HG02840 (cell line): ENCODE measurements around the gene SLF2.
"Not testable (repeated sequence)": the region's sequence is repeated elsewhere in the genome, so short reads cannot be mapped to it uniquely, and the experiment has no call there.

ENCODE experiments used
- ATAC-seq: cut with Tn5 transposase; IDR thresholded peaks from one replicate; pipeline ENCODE4 v1.9.1; 2021; ENCODE audit warnings: mild to moderate bottlenecking, moderate library complexity, moderate number of reproducible peaks; ENCODE audit not compliant: unreplicated experiment, low FRiP score

The SLF2 gene

DNA sequence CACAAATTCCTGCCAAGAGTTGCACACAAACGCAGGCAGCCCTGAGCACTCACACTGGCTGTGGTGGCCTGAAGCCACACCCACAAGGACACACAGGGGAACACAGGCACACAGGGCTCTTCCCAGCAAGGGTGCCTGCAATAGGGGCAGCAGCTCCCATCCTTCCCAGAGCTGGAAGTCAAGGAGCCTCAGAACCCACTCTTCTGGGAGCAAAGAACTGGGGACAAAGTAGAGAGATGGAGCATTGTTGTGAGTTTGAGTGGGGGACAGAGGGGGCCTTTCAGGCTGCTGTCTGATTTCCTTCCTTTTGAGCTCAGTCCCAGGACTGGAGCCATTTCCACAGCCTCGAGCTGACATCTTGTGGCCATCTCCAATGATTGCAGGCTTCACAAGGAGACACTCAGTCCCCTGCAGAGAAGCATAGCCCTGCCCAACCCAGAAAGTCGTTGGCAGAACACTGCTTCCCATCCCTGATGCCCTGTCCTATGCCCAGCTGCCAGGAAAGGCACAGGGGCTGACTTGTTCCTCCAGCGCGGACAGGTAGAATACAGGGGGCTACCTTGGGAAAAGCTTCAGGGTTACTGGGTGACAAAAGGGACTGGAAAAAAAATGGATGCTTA lies 34.4 kb upstream of the SLF2 start:
- ATAC-seq: no peak

DNA sequence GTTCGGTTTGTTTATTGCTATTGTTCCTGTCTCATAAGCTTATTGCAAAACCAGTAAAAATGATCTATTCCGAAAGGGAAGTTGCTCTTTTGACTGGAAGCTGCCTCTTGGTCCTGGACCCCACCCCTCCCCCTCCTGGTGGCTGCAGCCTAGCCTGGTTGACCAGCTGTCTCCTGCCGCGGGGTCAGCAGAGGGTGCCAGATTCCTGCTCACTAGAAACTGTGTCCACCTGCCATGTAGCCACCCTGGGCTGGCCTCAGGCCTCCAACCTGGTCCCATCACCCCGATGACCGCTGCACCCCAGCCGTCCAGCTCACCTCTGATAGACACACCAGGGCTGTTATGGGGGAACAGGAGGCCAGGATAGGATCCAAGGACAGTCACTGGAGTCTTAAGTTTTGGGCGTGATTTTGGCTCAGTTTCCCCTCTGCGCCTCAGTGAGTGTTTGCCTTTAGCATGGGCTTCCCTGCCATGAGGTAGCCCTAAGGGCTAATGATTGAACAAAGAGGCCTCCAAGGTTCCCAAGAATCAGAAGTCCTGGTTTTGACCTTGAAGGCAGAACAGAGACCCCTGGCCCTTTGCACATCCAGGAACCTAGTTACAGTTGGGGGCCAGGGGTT lies 32.9 kb upstream of the SLF2 start:
- no peak for ATAC-seq

DNA sequence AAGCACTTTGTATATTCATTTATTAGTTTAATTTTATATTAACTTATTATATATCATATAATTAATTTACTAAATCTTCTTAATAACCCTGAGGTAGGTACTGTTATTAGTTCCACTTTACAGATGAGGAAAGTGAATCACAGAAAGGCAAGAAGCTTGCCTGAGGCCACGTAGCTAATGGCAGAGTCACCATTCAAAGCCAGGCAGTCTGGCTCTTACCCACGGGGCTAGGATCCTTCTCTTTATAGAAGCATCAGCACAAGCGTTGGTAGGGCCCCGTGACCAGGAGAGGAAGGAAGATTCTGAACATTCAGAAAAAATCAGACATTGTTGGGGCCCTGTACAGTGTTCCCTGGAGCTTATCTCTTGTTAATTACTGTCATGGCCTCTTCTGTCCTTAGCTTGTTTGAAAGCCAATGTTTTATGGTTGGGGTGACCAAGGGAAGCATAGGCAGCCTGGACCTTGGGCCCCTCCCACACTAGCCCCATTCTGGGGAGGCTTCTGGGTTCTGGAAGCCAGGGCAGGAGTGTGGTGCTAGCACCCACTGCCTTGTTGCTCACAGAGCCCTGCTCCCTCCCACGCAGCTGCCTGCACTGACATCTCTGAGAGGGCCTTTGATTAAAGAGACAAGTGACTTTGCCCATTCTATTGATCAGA lies 31.1 kb upstream of the SLF2 start:
- ATAC-seq: no peak

- no peak for ATAC-seq
Measured at GRCh38 chr10:100882252-100882651, 30.5 kb upstream of the SLF2 start.

- ATAC-seq: no peak
Measured at GRCh38 chr10:100882671-100883311, 30.0 kb upstream of the SLF2 start.

DNA sequence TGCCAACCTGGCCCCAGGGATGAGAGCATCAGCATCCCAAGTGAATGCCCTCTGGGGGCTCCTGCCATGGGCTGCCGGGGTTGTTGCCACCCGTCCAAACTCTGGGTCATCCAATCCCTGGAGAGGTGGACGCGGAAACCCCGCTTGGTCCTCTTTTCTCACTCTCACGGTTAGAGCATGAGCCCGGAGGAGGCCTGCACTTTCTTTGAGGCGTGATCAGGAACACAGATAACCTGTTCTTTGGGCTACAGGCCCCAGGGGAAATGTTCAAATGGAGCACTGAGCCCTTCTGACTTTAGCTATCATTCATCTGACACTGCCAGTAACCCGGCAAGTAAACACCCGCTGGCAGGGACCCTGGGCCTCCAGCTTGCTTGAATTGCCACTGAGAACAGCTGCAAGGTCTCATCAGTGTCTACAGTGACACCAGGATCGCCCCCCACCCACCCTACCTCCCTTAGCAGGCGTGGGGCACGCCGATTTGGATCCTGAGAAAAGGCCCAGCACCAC lies 29.4 kb upstream of the SLF2 start:
- no peak for ATAC-seq

DNA sequence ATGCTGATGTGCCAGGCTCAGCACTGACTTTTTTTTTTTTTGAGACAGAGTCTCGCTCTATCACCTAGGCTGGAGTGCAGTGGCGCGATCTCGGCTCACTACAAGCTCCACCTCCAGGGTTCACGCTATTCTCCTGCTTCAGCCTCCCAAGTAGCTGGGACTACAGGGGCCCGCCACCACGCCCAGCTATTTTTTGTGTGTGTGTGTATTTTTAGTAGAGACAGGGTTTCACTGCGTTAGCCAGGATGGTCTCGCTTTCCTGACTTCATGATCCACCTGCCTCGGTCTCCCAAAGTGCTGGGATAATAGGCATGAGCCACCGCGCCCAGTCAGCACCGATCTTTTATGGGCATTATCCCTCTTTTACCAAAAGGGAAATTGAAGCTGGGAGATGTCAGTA lies 27.2 kb upstream of the SLF2 start:
- ATAC-seq: not testable (repeated sequence)

GRCh38 chr10:100886091-100886490 lies 26.7 kb upstream of the SLF2 start:
- no peak for ATAC-seq

DNA sequence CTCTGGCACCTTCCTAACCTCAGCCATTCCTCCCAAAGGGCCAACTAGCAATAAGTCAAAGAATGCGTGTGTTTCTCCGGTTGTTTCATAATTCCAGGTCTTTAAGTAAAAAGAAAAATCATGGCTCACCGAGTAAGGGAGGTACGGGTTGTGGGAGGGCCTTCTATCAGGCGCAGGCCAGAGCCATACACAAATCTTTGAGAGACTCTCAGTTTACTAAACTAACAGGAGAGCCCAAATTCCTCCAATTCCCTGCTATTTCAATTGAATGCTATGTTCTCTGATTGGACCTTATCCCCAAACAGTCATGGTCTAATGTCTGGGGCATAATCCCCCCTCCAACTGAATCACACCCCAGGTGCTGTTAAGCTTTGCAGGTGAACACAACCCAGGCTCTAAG lies 26.2 kb upstream of the SLF2 start:
- ATAC-seq: no peak

DNA sequence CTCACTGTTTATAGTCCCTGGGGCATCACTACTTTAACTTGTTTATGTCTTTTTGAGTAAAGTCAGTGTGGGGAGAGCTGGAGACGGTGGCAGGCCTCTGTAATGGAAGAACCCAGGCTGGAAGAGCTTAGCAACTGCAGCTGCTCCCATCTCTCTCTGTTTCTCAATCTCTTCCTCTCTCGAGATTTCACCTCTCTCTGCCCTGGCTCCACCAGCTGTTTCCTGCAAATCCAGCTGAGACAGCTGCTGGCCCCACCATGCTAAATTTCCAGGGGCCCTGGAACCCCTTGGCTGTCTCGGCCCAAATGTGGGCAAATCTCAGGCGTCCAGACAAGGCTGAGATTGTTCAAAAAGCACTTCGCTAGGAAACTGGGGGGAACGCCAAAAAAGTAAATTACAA lies 25.8 kb upstream of the SLF2 start:
- no peak for ATAC-seq

GRCh38 chr10:100887761-100888296 lies 24.9 kb upstream of the SLF2 start:
- no peak for ATAC-seq

GRCh38 chr10:100888957-100889356 lies 23.8 kb upstream of the SLF2 start:
- no peak for ATAC-seq

- no peak for ATAC-seq
Measured at GRCh38 chr10:100889546-100889945, 23.2 kb upstream of the SLF2 start.

DNA sequence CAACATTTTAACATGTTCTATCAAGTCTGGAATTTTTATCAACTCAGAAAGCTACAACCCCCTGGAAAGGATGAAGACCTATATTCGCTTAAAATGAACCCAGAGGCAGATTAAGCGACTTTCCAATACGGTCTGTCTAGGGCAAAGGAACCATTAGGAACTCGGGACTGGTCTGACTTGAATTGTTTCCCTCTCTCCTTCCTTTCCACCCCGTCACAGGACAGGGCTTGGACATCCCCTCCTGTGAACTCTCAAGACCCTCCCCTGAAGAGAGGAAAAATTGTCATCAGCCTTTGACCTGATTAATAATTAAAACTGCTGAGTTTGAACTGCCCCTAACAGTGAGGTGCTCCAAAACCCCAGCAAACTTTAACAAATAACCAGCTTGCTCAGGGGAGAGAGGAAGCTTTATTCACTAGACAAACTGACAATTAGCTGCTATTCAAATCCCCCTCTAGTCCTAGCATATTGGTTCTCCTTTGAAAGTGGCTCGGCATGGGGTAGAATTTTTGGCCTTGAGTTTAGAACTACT lies 22.6 kb upstream of the SLF2 start:
- no peak for ATAC-seq

DNA sequence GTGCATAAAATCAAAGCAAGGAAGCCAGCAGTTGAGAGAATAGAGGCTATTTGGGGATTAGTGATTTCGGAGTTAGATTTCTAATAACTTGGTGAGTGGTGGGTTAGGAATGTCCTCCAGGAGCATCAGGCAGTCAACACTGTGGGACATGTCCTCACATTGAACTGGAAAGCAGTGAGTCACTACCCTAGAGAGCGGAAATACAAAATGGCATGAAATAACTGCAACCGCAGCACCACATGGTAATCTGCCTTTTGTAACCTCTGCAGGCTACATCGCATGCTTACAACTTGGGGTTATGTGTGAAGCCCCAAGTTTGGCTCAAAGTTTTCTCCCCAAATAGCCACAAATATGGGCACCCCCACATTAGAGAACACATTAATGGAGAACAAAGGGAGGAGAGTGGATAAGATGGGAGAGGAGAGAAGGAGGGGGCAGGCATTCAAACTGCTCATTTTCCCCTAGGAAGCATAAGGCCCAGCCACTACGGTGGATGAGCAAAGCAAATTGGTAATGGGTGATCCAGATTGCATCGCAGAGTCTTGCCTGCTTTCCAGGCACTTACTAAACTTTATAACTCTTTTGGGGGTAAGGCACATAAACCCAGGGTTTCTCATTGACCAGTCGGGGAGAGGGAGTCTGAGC lies 22.0 kb upstream of the SLF2 start:
- ATAC-seq: no peak

GRCh38 chr10:100894033-100894432 lies 18.7 kb upstream of the SLF2 start:
- ATAC-seq: no peak

DNA sequence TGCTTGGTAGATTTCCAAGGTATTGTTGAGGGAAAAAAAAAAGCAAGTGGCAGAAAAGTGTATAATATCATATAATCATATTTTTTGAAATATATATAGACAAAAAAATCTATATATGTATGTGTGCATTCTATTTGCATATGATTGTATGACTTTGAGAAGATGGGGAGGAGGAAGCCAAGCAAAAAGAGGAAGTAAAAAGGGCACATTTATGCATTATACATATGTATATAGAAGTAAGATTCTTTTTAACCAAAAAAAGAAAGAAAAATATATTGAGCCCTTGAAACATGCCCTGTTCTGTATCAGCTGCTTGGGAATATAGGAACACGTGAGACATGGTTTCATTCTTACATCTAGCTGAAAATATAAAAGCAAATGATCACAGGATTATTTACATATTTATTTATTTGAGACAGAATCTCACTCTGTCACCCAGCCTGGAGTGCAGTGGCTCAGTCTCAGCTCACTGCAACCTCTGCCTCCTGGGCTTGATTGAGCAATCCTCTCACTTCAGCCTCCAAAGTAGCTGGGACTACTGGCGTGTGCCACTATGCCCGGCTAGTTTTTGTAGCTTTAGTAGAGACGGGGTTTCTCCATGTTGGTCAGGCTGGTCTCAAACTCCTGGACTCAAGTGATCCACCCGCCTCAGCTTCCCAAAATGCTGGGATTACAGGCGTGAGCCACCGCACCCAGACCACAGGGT lies 18.0 kb upstream of the SLF2 start:
- ATAC-seq: no peak

GRCh38 chr10:100895346-100895745 lies 17.4 kb upstream of the SLF2 start:
- ATAC-seq: no peak

GRCh38 chr10:100895896-100896295 lies 16.9 kb upstream of the SLF2 start:
- ATAC-seq: no peak
